ENCODE measurements around the gene ARMC10.

DNA sequence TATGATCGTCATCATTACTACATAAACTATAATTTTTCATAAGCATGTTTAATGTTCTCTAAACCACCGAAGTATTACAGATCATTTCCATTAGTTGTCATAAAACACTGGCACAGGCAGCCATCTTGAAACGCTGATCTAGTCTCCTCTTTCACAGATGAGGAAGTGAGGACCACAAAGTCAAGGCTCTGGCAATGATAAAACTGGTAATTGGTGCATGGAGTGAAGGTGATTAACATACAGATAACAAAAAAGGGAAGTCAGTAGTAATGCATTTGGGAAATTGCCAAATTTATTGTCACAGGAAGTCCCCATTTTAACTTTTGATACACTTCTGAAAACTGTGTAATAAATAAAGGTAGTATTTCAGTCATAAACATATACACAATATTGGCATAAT is 49.6 kb upstream of the ARMC10 start:
- TF ChIP-seq, protein P1, sequence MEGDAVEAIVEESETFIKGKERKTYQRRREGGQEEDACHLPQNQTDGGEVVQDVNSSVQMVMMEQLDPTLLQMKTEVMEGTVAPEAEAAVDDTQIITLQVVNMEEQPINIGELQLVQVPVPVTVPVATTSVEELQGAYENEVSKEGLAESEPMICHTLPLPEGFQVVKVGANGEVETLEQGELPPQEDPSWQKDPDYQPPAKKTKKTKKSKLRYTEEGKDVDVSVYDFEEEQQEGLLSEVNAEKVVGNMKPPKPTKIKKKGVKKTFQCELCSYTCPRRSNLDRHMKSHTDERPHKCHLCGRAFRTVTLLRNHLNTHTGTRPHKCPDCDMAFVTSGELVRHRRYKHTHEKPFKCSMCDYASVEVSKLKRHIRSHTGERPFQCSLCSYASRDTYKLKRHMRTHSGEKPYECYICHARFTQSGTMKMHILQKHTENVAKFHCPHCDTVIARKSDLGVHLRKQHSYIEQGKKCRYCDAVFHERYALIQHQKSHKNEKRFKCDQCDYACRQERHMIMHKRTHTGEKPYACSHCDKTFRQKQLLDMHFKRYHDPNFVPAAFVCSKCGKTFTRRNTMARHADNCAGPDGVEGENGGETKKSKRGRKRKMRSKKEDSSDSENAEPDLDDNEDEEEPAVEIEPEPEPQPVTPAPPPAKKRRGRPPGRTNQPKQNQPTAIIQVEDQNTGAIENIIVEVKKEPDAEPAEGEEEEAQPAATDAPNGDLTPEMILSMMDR (IDR thresholded peaks at IDR 0.05; ENCODE audit: low read length) = no peak
- no peak for TF ChIP-seq EZH2 (IDR thresholded peaks at IDR 0.05; ENCODE audit: borderline replicate concordance, low read length)
